SK-N-SH treated with all-trans-retinoic acid at 6 μM for 48 hours (cell line): ENCODE data around the gene RBFOX2.

Source experiments
- ATAC-seq: fragments of 200-7000 bp; cut with Tn5 transposase; 3 replicates; pipeline ENCODE4 v1.9.1; 2020; ENCODE audit warnings: mild to moderate bottlenecking, moderate library complexity
- BACH2 ChIP-seq: fragments of 250-450 bp; sonication (Bioruptor Pico); IDR thresholded peaks from 2 replicates; pipeline ENCODE4 v1.9.0; 2021; ENCODE audit warnings: mild to moderate bottlenecking, borderline replicate concordance
- CSDC2 ChIP-seq: fragments of 250-450 bp; sonication (Bioruptor Pico); IDR thresholded peaks from 2 replicates; pipeline ENCODE4 v1.5.0; 2020; ENCODE audit warnings: mild to moderate bottlenecking, moderate library complexity
- ESRRG ChIP-seq: fragments of 250-450 bp; sonication (Bioruptor Pico); IDR thresholded peaks from 2 replicates; pipeline ENCODE4 v1.6.1; 2021; ENCODE audit warnings: mild to moderate bottlenecking
- GLIS3 ChIP-seq: fragments of 250-450 bp; sonication (Bioruptor Pico); IDR thresholded peaks from 2 replicates; pipeline ENCODE4 v1.5.0; 2020; ENCODE audit warnings: mild to moderate bottlenecking, moderate library complexity
- ISL1 ChIP-seq: fragments of 250-450 bp; sonication (Bioruptor Pico); IDR thresholded peaks from 2 replicates; pipeline ENCODE4 v2.1.2; 2022; ENCODE audit warnings: mild to moderate bottlenecking, moderate library complexity
- OSR1 ChIP-seq: fragments of 250-450 bp; sonication (Bioruptor Pico); IDR thresholded peaks from 2 replicates; pipeline ENCODE4 v1.8.0; 2022; ENCODE audit warnings: moderate library complexity, mild to moderate bottlenecking, inconsistent platforms
- PPARA ChIP-seq: fragments of 250-450 bp; sonication (Bioruptor Pico); IDR thresholded peaks from 2 replicates; pipeline ENCODE4 v1.5.0; 2020; ENCODE audit warnings: mild to moderate bottlenecking, borderline replicate concordance
- RARB ChIP-seq: fragments of 250-450 bp; sonication (Bioruptor Pico); IDR thresholded peaks from 2 replicates; pipeline ENCODE4 v1.8.0; 2021; ENCODE audit warnings: mild to moderate bottlenecking, moderate library complexity
- SNAI2 ChIP-seq: fragments of 250-450 bp; sonication (Bioruptor Pico); IDR thresholded peaks from 2 replicates; pipeline ENCODE4 v1.5.0; 2020; ENCODE audit warnings: mild to moderate bottlenecking, moderate library complexity
- TCF4 ChIP-seq: fragments of 250-450 bp; sonication (Bioruptor Pico); IDR thresholded peaks from 2 replicates; pipeline ENCODE4 v1.8.0; 2021; ENCODE audit warnings: mild to moderate bottlenecking, moderate library complexity, borderline replicate concordance
- TOX ChIP-seq: fragments of 250-450 bp; sonication (Bioruptor Pico); IDR thresholded peaks from 2 replicates; pipeline ENCODE4 v1.8.0; 2021; ENCODE audit warnings: mild to moderate bottlenecking, moderate library complexity, borderline replicate concordance
- ZC3H10 ChIP-seq: fragments of 250-450 bp; sonication (Bioruptor Pico); IDR thresholded peaks from 2 replicates; pipeline ENCODE4 v1.5.1; 2021; ENCODE audit warnings: mild to moderate bottlenecking, moderate library complexity
- ZFP3 ChIP-seq: fragments of 250-450 bp; sonication (Bioruptor Pico); IDR thresholded peaks from 2 replicates; pipeline ENCODE4 v1.5.0; 2020; ENCODE audit warnings: mild to moderate bottlenecking, moderate library complexity
- ZFP30 ChIP-seq: fragments of 450-650 bp; formaldehyde crosslinking; IDR thresholded peaks from 2 replicates; pipeline ENCODE4 v1.5.0; 2022; ENCODE audit warnings: mild to moderate bottlenecking, moderate library complexity
- ZNF565 ChIP-seq: fragments of 450-650 bp; formaldehyde crosslinking; conservative IDR thresholded peaks from 2 replicates; pipeline ENCODE4 v1.5.0; 2020; ENCODE audit warnings: low read depth, mild to moderate bottlenecking, moderate library complexity
- ZNF70 ChIP-seq: fragments of 450-650 bp; formaldehyde crosslinking; IDR thresholded peaks from 2 replicates; pipeline ENCODE4 v1.5.0; 2020; ENCODE audit warnings: mild to moderate bottlenecking, moderate library complexity
- ZNF8 ChIP-seq: fragments of 450-650 bp; formaldehyde crosslinking; IDR thresholded peaks from 2 replicates; pipeline ENCODE4 v1.5.0; 2020; ENCODE audit warnings: mild to moderate bottlenecking, moderate library complexity
- TF ChIP-seq, protein P1 (sequence below): fragments of 250-450 bp; sonication (Bioruptor Pico); IDR thresholded peaks from 2 replicates; pipeline ENCODE4 v1.5.0; 2020; ENCODE audit warnings: mild to moderate bottlenecking, moderate library complexity
- TF ChIP-seq, protein P2 (sequence below): fragments of 250-450 bp; sonication (Bioruptor Pico); IDR thresholded peaks from 2 replicates; pipeline ENCODE4 v1.8.0; 2021; ENCODE audit warnings: low read depth, mild to moderate bottlenecking, moderate library complexity, borderline replicate concordance
- TF ChIP-seq, protein P3 (sequence below): fragments of 250-450 bp; sonication (Bioruptor Pico); IDR thresholded peaks from 2 replicates; pipeline ENCODE4 v1.5.1; 2020; ENCODE audit warnings: low read depth, mild to moderate bottlenecking, moderate library complexity
- TF ChIP-seq, protein P4 (sequence below): fragments of 250-450 bp; sonication (Bioruptor Pico); IDR thresholded peaks from 2 replicates; pipeline ENCODE4 v1.8.0; 2020; ENCODE audit warnings: mild to moderate bottlenecking, moderate library complexity, borderline replicate concordance
- TF ChIP-seq, protein P5 (sequence below): fragments of 250-450 bp; sonication (Bioruptor Pico); IDR thresholded peaks from 2 replicates; pipeline ENCODE4 v1.5.1; 2021; ENCODE audit warnings: mild to moderate bottlenecking, moderate library complexity

RBFOX2 gene, protein sequence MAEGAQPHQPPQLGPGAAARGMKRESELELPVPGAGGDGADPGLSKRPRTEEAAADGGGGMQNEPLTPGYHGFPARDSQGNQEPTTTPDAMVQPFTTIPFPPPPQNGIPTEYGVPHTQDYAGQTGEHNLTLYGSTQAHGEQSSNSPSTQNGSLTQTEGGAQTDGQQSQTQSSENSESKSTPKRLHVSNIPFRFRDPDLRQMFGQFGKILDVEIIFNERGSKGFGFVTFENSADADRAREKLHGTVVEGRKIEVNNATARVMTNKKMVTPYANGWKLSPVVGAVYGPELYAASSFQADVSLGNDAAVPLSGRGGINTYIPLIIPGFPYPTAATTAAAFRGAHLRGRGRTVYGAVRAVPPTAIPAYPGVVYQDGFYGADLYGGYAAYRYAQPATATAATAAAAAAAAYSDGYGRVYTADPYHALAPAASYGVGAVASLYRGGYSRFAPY

DNA sequence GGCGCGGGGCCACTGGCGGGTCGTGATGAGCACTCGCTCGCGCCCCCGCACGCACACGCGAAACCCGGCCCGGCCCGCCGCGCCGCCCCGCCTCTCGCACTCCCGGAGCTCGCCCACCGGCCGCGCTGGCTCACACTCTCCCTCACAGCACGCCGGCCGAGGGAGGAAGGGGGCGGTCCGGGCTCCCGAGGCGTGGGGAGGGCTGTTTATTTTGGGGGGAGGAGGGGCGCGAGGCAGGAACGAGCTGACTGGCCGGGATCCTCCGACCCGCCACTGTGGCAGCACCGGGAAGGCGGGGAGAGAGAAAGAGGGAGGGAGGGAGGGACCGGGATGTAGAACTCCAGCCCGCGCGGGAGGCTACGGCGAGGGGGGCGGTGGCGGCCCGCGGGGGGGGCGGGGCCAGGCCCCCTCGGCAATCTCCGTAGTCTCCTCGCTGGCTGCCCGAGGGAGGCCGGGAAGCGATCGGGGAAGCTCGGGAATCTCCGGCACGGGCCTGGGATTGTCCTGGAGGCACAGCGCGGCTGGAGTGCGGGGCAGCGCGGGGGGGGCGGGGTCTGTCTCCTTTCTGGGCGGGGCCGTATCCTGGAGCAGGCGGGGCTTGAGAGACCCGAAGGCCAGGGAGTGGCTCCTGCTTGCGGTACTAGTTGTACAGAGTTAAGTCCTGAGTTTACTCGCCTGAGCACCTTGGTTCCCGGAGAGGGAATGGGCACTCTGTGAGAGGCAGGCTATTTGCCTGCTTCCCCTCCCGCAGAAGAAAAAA is at the start of gene RBFOX2:
Gene RBFOX2, minus strand, starts transcription at position 179 of the 760 bp plus-strand sequence. CDS start 399 bp downstream, outside the sequence.
- peak; percentile 97 for ATAC-seq
- no peak for TF ChIP-seq ESRRG (CRISPR knock-in tag)
- TF ChIP-seq TCF4 (CRISPR knock-in tag), result no peak
- TF ChIP-seq, protein P1, sequence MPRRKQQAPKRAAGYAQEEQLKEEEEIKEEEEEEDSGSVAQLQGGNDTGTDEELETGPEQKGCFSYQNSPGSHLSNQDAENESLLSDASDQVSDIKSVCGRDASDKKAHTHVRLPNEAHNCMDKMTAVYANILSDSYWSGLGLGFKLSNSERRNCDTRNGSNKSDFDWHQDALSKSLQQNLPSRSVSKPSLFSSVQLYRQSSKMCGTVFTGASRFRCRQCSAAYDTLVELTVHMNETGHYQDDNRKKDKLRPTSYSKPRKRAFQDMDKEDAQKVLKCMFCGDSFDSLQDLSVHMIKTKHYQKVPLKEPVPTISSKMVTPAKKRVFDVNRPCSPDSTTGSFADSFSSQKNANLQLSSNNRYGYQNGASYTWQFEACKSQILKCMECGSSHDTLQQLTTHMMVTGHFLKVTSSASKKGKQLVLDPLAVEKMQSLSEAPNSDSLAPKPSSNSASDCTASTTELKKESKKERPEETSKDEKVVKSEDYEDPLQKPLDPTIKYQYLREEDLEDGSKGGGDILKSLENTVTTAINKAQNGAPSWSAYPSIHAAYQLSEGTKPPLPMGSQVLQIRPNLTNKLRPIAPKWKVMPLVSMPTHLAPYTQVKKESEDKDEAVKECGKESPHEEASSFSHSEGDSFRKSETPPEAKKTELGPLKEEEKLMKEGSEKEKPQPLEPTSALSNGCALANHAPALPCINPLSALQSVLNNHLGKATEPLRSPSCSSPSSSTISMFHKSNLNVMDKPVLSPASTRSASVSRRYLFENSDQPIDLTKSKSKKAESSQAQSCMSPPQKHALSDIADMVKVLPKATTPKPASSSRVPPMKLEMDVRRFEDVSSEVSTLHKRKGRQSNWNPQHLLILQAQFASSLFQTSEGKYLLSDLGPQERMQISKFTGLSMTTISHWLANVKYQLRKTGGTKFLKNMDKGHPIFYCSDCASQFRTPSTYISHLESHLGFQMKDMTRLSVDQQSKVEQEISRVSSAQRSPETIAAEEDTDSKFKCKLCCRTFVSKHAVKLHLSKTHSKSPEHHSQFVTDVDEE, result no peak
- TF ChIP-seq, protein P2, sequence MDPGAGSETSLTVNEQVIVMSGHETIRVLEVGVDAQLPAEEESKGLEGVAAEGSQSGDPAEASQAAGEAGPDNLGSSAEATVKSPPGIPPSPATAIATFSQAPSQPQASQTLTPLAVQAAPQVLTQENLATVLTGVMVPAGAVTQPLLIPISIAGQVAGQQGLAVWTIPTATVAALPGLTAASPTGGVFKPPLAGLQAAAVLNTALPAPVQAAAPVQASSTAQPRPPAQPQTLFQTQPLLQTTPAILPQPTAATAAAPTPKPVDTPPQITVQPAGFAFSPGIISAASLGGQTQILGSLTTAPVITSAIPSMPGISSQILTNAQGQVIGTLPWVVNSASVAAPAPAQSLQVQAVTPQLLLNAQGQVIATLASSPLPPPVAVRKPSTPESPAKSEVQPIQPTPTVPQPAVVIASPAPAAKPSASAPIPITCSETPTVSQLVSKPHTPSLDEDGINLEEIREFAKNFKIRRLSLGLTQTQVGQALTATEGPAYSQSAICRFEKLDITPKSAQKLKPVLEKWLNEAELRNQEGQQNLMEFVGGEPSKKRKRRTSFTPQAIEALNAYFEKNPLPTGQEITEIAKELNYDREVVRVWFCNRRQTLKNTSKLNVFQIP (CRISPR knock-in tag), result no peak
- no peak for TF ChIP-seq ZFP3 (CRISPR knock-in tag)
- TF ChIP-seq OSR1, result no peak
- TF ChIP-seq, protein P3, sequence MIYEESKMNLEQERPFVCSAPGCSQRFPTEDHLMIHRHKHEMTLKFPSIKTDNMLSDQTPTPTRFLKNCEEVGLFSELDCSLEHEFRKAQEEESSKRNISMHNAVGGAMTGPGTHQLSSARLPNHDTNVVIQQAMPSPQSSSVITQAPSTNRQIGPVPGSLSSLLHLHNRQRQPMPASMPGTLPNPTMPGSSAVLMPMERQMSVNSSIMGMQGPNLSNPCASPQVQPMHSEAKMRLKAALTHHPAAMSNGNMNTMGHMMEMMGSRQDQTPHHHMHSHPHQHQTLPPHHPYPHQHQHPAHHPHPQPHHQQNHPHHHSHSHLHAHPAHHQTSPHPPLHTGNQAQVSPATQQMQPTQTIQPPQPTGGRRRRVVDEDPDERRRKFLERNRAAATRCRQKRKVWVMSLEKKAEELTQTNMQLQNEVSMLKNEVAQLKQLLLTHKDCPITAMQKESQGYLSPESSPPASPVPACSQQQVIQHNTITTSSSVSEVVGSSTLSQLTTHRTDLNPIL (CRISPR knock-in tag), result no peak
- TF ChIP-seq ZNF565, result no peak
- no peak for TF ChIP-seq ZFP30 (CRISPR knock-in tag)
- no peak for TF ChIP-seq BACH2 (CRISPR knock-in tag)
- no peak for TF ChIP-seq ISL1 (CRISPR knock-in tag)
- TF ChIP-seq ZNF8 (CRISPR knock-in tag), result no peak
- TF ChIP-seq SNAI2 (CRISPR knock-in tag), result no peak
- TF ChIP-seq PPARA (CRISPR knock-in tag), result no peak
- TF ChIP-seq, protein P4, sequence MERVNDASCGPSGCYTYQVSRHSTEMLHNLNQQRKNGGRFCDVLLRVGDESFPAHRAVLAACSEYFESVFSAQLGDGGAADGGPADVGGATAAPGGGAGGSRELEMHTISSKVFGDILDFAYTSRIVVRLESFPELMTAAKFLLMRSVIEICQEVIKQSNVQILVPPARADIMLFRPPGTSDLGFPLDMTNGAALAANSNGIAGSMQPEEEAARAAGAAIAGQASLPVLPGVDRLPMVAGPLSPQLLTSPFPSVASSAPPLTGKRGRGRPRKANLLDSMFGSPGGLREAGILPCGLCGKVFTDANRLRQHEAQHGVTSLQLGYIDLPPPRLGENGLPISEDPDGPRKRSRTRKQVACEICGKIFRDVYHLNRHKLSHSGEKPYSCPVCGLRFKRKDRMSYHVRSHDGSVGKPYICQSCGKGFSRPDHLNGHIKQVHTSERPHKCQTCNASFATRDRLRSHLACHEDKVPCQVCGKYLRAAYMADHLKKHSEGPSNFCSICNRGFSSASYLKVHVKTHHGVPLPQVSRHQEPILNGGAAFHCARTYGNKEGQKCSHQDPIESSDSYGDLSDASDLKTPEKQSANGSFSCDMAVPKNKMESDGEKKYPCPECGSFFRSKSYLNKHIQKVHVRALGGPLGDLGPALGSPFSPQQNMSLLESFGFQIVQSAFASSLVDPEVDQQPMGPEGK (CRISPR knock-in tag), result no peak
- no peak for TF ChIP-seq ZC3H10 (CRISPR knock-in tag)
- TF ChIP-seq, protein P5, sequence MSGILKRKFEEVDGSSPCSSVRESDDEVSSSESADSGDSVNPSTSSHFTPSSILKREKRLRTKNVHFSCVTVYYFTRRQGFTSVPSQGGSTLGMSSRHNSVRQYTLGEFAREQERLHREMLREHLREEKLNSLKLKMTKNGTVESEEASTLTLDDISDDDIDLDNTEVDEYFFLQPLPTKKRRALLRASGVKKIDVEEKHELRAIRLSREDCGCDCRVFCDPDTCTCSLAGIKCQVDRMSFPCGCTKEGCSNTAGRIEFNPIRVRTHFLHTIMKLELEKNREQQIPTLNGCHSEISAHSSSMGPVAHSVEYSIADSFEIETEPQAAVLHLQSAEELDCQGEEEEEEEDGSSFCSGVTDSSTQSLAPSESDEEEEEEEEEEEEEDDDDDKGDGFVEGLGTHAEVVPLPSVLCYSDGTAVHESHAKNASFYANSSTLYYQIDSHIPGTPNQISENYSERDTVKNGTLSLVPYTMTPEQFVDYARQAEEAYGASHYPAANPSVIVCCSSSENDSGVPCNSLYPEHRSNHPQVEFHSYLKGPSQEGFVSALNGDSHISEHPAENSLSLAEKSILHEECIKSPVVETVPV (CRISPR knock-in tag), result no peak
- TF ChIP-seq GLIS3 (CRISPR knock-in tag), result no peak
- no peak for TF ChIP-seq CSDC2 (CRISPR knock-in tag)
- no peak for TF ChIP-seq TOX

DNA sequence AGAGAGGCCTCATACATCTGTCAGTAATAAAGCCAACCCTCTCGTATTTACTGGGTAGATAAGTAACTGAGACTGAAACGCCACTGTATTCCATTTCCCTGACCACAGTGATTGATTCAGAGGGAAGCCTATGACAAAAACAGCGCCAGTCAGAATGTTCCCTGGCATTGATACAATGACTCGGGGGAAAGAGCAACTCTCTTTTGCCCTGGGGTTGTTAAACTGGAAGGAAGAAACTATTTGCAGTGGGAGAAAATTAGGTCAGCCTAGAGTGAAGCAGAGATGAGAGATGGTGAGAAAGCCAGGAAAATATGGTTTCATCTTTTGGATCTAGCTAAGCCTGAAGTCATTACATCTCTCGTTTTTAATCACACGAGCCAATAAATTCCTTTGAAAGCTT is 48.6 kb upstream of the RBFOX2 start:
- 0 out of 3 replicates have a peak, but pooled peaks have one; percentile 24 for ATAC-seq
- TF ChIP-seq CSDC2 (CRISPR knock-in tag), result no peak
- TF ChIP-seq ZNF565, result no peak
- no peak for TF ChIP-seq OSR1
- TF ChIP-seq RARB (CRISPR knock-in tag), result no peak
- no peak for TF ChIP-seq ZC3H10 (CRISPR knock-in tag)
- TF ChIP-seq, protein P3 (CRISPR knock-in tag), result no peak
- TF ChIP-seq PPARA (CRISPR knock-in tag), result no peak
- no peak for TF ChIP-seq BACH2 (CRISPR knock-in tag)
- TF ChIP-seq TOX, result no peak
- TF ChIP-seq ZFP3 (CRISPR knock-in tag), result no peak
- TF ChIP-seq, protein P1, result no peak
- TF ChIP-seq GLIS3 (CRISPR knock-in tag), result no peak
- no peak for TF ChIP-seq ESRRG (CRISPR knock-in tag)
- TF ChIP-seq ZNF70 (CRISPR knock-in tag), result no peak
- TF ChIP-seq ZFP30 (CRISPR knock-in tag), result no peak
